GM20000 (cell line): ENCODE results near the gene FKBP6.
"Not testable (repeated sequence)": the region's sequence is repeated elsewhere in the genome, so short reads cannot be mapped to it uniquely, and the experiment has no call there.

ENCODE experiments used
- DNase-seq: peaks from one replicate; pipeline ENCODE4 v3.0.0; 2012; ENCODE audit warnings: low spot score
- TF ChIP-seq, protein P1 (sequence below): IDR thresholded peaks from 2 replicates; pipeline ENCODE4 v1.5.1; 2012; ENCODE audit warnings: mild to moderate bottlenecking, control low read depth; ENCODE audit errors: extremely low read depth, missing control alignments

FKBP6 gene

DNA sequence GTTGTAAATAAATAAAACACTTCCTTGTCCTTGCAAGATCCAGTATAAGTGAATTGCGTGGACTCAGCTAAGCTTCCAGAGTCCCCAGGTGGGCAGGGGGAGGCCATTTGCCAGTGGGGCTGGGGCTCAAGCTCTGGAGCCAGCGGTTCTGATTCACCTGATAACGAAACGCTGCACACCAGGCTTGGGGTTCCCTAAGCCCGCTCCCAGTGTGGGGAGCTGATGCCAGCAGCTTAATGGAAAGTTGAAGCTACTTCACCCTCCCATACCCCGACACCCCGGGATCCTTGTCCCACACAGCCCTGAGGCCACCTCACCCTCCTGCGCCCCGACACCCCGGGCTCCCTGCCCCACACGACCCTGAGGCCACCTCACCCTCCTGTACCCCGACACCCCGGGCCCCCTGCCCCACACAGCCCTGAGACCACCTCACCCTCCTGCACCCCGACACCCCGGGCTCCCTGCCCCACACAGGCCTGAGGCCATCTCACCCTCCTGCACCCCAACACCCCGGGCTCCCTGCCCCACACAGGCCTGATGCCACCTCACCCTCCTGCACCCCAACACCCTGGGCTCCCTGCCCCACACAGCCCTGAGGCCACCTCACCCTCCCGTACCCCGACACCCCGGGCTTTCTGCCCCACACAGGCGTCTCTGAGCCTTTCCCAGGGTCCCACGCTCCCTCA, 30.8 kb downstream of the FKBP6 start:
- no peak for DNase-seq
- TF ChIP-seq, protein P1, sequence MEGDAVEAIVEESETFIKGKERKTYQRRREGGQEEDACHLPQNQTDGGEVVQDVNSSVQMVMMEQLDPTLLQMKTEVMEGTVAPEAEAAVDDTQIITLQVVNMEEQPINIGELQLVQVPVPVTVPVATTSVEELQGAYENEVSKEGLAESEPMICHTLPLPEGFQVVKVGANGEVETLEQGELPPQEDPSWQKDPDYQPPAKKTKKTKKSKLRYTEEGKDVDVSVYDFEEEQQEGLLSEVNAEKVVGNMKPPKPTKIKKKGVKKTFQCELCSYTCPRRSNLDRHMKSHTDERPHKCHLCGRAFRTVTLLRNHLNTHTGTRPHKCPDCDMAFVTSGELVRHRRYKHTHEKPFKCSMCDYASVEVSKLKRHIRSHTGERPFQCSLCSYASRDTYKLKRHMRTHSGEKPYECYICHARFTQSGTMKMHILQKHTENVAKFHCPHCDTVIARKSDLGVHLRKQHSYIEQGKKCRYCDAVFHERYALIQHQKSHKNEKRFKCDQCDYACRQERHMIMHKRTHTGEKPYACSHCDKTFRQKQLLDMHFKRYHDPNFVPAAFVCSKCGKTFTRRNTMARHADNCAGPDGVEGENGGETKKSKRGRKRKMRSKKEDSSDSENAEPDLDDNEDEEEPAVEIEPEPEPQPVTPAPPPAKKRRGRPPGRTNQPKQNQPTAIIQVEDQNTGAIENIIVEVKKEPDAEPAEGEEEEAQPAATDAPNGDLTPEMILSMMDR, result no peak

DNA sequence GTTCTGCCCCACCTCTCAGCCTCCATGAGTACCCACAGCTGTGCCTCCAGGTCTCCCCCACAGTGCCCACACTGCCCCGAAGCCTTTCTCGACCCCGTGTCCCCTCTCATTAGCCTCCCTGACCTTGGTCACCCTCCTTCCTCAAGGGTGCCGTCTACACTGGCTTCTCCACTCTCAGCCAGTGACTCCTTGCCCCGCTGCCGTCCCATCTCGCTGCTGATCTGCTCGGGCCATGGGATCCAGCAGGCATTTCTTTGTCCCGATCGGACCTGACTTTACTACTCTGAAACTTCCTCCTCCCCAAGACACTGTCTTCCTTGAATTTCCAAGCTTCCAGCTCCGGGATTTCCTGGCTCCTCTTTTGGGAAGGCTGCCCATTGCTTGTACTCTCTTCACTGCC, 31.3 kb downstream of the FKBP6 start:
- DNase-seq, result no peak
- TF ChIP-seq, protein P1, result no peak

DNA sequence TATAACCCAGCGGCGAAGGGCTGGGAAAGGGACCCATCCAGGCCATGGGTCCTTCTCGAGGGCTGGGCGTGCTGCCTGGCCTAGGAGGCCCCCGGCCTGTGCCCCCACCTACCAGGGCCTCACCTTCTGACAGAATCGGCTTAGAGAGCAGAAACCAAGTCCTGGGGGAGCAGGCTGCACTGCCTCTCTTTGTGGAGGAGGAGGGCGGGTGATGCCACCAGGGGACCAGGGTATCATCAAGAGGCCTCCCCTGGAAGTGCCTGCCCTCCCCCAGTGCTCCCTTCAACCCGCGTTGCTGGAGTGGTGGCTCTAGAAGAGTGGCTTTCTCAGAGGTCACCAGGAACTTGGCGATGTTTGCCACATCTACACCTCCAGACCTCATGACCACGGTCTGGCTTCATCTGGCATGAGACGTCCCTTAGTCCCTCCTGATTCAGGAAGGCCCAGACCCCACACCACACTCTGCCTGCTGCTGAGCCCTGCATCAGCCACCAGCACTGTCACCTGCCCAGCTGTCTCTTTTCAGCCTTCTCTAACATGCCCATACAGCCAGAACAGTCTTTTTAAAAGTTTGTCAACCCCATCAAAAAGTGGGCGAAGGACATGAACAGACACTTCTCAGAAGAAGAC, 31.9 kb downstream of the FKBP6 start:
- no peak for DNase-seq
- TF ChIP-seq, protein P1, result no peak

DNA sequence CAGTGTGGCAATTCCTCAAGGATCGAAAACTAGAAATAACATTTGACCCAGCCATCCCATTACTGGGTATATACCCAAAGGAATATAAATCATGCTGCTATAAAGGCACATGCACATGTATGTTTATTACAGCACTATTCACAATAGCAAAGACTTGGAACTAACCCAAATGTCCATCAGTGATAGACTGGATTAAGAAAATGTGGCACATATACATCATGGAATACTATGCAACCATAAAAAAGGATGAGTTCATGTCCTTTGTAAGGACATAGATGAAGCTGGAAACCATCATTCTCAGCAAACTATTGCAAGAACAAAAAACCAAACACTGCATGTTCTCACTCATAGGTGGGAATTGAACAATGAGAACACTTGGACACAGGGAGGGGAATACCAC, 32.6 kb downstream of the FKBP6 start:
- not testable (repeated sequence) for DNase-seq

DNA sequence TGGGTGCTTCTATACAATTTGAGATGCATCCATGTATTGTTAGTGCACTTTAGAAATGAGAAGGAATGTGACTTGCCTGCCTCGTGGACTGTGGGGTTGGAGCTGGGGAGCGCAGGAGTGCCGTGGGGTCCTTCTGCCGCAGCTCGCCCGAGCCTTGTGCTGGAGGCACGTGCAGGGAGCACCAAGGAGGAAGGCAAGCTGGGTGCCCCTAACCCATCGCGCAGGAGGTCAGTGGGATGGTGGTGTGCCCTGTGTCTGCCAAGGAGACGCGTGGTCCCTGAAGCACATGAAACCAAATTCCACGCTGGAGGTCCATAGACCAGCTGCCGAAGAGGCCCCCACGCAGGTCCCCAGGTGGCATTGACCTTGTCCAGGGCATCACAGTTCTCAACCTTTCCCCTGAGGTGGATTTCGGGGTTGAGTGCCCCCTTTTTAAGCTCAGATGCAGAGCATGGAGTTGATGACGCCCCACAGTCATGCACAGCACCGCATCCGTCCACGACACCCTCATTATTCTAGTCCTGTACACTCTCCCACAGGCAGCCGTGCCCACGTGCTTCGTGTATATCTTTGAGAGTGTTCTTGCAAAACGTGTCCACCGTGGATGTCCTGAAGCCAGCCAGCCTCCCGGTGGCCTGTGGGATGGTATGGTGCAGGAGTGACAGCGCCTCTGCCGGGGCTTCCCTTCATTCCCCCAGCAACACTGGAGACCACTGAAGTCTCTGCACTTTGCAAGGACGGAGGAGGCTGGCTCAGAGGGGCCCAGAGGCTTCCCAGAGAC, 35.5 kb downstream of the FKBP6 start:
- TF ChIP-seq, protein P1, result no peak
- DNase-seq, result no peak

DNA sequence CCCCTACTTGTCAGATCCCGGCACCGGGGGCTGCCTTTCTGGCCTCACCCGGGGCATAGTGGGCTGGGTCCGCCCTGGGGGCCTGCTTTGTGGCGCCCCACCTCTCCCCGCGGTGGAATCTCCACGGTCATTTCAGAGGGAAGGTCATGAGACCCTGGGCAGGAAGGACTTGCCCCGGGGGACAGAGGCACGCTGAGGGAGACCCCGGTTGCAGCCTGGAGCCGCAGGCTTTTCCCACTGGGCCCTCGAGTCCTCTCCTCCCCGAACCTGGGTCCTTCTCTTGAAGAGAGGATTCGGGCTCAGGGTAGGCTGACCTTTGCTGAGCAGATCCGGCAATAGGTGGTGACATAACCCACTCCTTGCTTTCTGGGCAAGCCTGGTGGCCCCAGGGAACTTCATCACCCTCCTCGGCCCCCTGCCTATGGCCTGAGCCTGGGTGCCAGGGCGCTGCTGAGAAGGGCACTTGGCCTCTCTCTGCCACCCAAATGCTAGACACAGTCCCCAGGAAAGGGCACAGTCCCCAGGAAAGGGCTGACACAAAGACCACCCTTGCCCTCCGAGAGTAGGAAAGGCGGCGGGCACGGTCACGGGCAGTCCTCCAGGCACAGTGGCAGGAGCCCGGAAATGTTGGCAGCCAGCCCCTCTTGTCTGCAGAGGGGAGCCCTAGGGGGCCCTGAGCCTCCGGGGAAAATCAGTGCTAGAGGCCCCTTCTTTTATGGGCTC, 36.2 kb downstream of the FKBP6 start:
- TF ChIP-seq, protein P1, result no peak
- no peak for DNase-seq

DNA sequence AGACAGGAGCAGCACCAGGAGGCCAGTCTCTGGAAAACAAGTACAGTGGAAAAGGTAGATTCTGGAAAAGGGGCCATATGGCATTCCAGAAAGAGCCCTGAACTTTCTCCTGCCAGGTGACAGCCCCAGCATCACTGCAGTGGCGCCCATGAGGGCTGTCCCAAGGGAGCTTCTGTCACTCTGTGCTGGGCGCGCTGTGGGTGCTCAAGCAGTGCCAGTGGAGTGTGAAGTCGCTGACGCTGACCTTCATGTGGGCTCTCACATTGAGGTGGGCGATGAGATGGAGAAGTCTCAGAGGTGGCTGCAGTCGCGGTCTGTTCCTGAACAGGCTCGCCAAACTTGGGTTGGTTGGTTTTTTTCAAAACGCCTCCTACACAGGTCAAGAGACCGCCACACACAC, 38.2 kb downstream of the FKBP6 start:
- TF ChIP-seq, protein P1, result no peak
- no peak for DNase-seq
